Prostate gland (tissue), 2 donors: ENCODE measurements around the gene SYVN1.

Experiments used
- CTCF ChIP-seq, 4 experiments: fragments of 200-600 bp in 2 of 4; fragments of 450-650 bp in 2 of 4; sonication (generic) in 2 of 4; IDR thresholded peaks; 1 replicate in 3 of 4; 2 replicates in 1 of 4; pipeline ENCODE4 v1.5.1; 2016 to 2019; ENCODE audit warnings: antibody characterized with exemption in 4 of 4, mild to moderate bottlenecking in 2 of 4, moderate library complexity in 2 of 4
- POLR2A ChIP-seq: fragments of 450-650 bp; IDR thresholded peaks from one replicate; pipeline ENCODE4 v1.6.1; 2016; ENCODE audit warnings: antibody characterized with exemption, mild to moderate bottlenecking
- POLR2AphosphoS5 ChIP-seq: sonication (generic); formaldehyde crosslinking; IDR thresholded peaks from one replicate; pipeline ENCODE4 v1.6.1; 2017; ENCODE audit warnings: antibody characterized with exemption

GRCh38 chr11:65117206-65118096 is 16.9 kb downstream of the SYVN1 start, which contains the start of gene ZNHIT2:
- TF ChIP-seq CTCF (IDR thresholded peaks at IDR 0.05) (peak; percentile 92 to 100 (median 98)), POLR2AphosphoS5 (peak; percentile 99), POLR2A (peak; percentile 54)
